Tibial nerve (tissue), 4 donors: ENCODE data around the gene CD164L2.

Experiments
- EP300 ChIP-seq, 2 donors: sonication (generic); formaldehyde crosslinking; IDR thresholded peaks; one replicate each; pipeline ENCODE4 v1.6.1; 2017; ENCODE audit warnings: antibody characterized with exemption in 2 of 2, mild to moderate bottlenecking in 1 of 2
- TF ChIP-seq, protein P1 (sequence below), 5 experiments: fragments of 200-600 bp in 3 of 5; fragments of 450-650 bp in 2 of 5; sonication (generic) in 3 of 5; IDR thresholded peaks; one replicate each; pipeline ENCODE4 v1.5.1; 2016 to 2019; ENCODE audit warnings: antibody characterized with exemption in 5 of 5, mild to moderate bottlenecking in 3 of 5, moderate library complexity in 2 of 5

DNA sequence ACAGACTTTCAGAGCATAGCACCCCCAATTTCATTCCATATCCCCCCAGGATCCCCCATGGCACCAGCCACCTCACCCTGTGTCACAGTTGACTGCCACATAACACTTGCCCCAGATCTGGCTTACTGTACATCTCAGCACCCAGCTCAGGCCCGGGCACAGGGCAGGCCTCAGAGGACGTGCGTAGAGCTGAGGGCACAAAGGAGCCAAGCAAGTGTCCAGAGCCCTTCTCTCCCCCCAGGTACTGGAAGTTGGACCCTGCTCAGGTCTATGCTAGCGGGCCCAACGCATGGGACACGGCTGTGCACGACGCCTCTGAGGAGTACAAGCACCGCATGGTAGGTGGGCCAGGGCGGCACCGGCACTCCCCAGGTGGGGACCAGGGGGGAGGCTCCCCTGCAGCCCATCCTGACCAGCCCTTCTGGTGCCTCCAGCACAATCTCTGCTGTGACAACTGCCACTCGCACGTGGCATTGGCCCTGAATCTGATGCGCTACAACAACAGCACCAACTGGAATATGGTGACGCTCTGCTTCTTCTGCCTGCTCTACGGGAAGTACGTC is 49.3 kb downstream of the CD164L2 start:
- TF ChIP-seq EP300 (IDR thresholded peaks at IDR 0.05) = no peak
- TF ChIP-seq, protein P1, sequence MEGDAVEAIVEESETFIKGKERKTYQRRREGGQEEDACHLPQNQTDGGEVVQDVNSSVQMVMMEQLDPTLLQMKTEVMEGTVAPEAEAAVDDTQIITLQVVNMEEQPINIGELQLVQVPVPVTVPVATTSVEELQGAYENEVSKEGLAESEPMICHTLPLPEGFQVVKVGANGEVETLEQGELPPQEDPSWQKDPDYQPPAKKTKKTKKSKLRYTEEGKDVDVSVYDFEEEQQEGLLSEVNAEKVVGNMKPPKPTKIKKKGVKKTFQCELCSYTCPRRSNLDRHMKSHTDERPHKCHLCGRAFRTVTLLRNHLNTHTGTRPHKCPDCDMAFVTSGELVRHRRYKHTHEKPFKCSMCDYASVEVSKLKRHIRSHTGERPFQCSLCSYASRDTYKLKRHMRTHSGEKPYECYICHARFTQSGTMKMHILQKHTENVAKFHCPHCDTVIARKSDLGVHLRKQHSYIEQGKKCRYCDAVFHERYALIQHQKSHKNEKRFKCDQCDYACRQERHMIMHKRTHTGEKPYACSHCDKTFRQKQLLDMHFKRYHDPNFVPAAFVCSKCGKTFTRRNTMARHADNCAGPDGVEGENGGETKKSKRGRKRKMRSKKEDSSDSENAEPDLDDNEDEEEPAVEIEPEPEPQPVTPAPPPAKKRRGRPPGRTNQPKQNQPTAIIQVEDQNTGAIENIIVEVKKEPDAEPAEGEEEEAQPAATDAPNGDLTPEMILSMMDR (IDR thresholded peaks at IDR 0.05) = no peak
